GM18858 (cell line): Measurements from ENCODE around the gene CLDN4.
"Not testable (repeated sequence)": the region's sequence is repeated elsewhere in the genome, so short reads cannot be mapped to it uniquely, and the experiment has no call there.

Experiments used
- ATAC-seq: cut with Tn5 transposase; IDR thresholded peaks from one replicate; pipeline ENCODE4 v1.9.1; 2021; ENCODE audit not compliant: unreplicated experiment

Gene CLDN4

GRCh38 chr7:73842067-73842976, 11.5 kb downstream of the CLDN4 start, which contains the start of gene METTL27:
Gene METTL27 (minus strand): TSS chr7:73842516. CDS start chr7:73842140, 376 bp downstream.
- peak; percentile 81 for ATAC-seq

- ATAC-seq, result no peak
Measured at GRCh38 chr7:73844131-73844547, 13.3 kb downstream of the CLDN4 start.

- ATAC-seq, result no peak
Measured at GRCh38 chr7:73844848-73845460, 14.2 kb downstream of the CLDN4 start.

GRCh38 chr7:73845701-73846195, 15.0 kb downstream of the CLDN4 start:
- ATAC-seq, result not testable (repeated sequence)

- ATAC-seq, result no peak
Measured at GRCh38 chr7:73847941-73848723, 17.3 kb downstream of the CLDN4 start.

- no peak for ATAC-seq
Measured at GRCh38 chr7:73850781-73851207, 20.0 kb downstream of the CLDN4 start.

- ATAC-seq, result peak; percentile 69
Measured at GRCh38 chr7:73851410-73852338, 20.9 kb downstream of the CLDN4 start.

GRCh38 chr7:73852500-73852899, 21.7 kb downstream of the CLDN4 start:
- no peak for ATAC-seq

GRCh38 chr7:73856941-73857340, 26.1 kb downstream of the CLDN4 start:
- ATAC-seq, result no peak

- ATAC-seq, result no peak
Measured at GRCh38 chr7:73858807-73859206, 28.0 kb downstream of the CLDN4 start.

- no peak for ATAC-seq
Measured at GRCh38 chr7:73860859-73861258, 30.1 kb downstream of the CLDN4 start, which contains the start of gene TMEM270. Gene TMEM270 (plus strand): TSS chr7:73861159. CDS start chr7:73861195, 36 bp downstream.

- no peak for ATAC-seq
Measured at GRCh38 chr7:73861305-73861704, 30.5 kb downstream of the CLDN4 start.

GRCh38 chr7:73864981-73865711, 34.4 kb downstream of the CLDN4 start:
- no peak for ATAC-seq

GRCh38 chr7:73865738-73866445, 35.1 kb downstream of the CLDN4 start:
- ATAC-seq, result no peak

GRCh38 chr7:73866446-73866767, 35.6 kb downstream of the CLDN4 start:
- ATAC-seq, result no peak

GRCh38 chr7:73869011-73869798, 38.4 kb downstream of the CLDN4 start:
- ATAC-seq, result no peak

GRCh38 chr7:73870041-73870492, 39.3 kb downstream of the CLDN4 start:
- no peak for ATAC-seq
